T-helper 1 cell treated with Interleukin-12 subunit alpha and Interleukin-12 subunit beta and Interleukin-4 antibody, amounts not matched to agents 30 ng/mL and 1 ng/mL, for 36 hours (primary cell): Measurements from ENCODE around the gene HOXA4. TPM values are rescaled to one million over a fixed set of nuclear protein-coding genes. Genes with fewer than 3 reads are reported as not detected.

Experiments used
- intact Hi-C: fragments of 100-400 bp; cut with micrococcal nuclease; formaldehyde crosslinking; loops from one replicate; pipeline ENCODE4 v1.15.1; 2024
- total RNA-seq: library from RNA; stranded (reverse); gene quantifications from 2 replicates; pipeline ENCODE4 v1.2.3, GENCODE V29; 2022

Gene HOXA4
- total RNA-seq, 1 donor from 2014 or later, result 0.22 TPM

DNA sequence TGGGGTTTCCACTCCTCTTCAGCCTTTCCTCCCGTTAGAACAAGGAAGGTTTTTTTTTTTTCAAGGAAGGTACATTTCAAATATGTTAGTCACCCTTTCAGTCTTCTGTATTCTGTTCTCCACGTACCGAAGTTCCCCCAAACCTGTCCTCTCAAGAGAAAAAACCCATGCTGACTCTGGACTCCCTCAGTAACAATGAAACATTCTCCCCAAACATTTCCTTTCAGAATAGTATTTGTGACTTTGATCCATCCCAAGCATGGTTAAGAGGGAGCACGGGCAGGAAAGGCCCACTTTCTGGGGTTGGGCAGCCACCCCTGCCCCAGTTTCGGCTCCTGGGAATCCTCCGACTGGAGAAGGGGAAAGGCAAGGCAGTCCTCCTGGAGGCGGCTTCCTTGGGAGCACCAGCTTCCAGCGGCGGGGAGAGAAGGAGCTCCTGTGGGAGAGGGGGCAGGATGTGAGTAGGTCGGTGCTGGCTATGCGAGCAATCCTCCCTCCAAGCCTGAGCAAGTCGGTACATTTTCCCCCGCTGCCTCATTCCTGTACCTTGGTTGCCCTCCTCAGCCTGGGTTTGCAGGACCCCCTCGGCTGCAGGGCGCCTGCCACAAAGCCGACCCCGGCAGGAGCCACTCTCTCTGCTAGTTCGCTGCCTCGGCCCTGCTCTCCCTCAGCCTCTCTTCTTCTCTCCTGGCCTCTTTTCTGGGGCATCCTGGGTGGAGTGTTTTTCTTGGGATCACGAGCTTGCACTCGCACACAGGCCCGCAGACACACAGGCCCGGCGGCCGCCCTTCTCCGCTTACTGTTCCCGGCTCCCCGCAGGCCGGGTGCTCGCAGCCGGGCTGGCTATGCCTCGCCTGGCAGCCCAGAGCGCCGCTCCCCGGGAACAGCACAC lies 32.6 kb downstream of the HOXA4 start:
- intact Hi-C loops, result loop anchor here (2.0 to 5.0 kb wide), 5 partner anchors 63 to 1235 kb away; partner anchors contain the start of gene EVX1

GRCh38 chr7:27096768-27097514 lies 33.6 kb downstream of the HOXA4 start:
- intact Hi-C loops, result loop anchor here (1.0 to 5.0 kb wide), 7 partner anchors 33 to 1234 kb away; partner anchors contain the start of genes EVX1 and HOXA4

DNA sequence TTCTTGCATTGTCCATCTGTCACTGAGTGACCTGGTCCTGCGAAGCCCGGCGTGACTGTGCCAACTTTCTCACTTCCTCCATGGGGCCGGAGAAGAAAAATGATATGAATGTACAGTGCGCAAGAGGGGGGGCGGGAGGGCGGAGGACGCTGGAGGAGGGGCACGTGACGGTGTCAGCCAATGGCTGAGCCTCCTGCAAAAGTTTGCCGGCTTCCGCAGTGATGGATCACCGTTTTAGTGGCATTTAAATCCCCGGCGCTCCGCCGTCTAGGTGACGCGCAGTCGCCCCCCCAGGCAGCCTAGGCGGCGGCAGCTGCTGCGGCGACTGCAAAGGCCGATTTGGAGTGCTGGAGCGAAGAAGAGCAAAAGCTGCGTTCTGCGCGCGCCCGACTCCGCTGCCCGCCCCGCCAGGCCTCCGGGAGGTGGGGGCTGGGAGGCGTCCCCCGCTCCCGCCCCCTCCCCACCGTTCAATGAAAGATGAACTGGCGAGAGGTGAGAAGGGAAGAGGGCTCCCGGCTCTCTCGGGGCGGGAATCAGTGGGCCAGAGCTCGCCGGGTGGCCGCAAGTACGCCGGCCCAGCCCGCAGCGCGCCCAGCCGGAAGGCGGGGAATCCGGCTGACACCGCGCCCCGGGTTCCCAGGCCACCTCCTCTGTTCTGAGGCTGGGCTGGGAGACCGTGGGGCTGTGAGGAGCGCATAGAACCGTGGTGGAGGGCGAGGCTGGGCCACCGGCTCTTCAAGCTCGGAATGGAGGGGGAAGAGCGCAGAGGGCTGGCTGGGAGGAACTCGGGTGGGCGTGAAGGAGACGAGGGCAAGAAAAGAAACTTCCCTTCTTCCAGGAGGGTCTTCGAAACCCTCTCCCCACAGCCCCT lies 34.4 kb downstream of the HOXA4 start, which contains the start of gene HOXA1:
TSS of gene HOXA1 (minus strand) at position 104 of the 871 bp plus-strand sequence. CDS start at position 16, 88 bp downstream.
- intact Hi-C loops, result loop anchor here (1.0 to 5.0 kb wide), 8 partner anchors 34 to 1233 kb away; partner anchors contain the start of genes EVX1 and HOXA4

DNA sequence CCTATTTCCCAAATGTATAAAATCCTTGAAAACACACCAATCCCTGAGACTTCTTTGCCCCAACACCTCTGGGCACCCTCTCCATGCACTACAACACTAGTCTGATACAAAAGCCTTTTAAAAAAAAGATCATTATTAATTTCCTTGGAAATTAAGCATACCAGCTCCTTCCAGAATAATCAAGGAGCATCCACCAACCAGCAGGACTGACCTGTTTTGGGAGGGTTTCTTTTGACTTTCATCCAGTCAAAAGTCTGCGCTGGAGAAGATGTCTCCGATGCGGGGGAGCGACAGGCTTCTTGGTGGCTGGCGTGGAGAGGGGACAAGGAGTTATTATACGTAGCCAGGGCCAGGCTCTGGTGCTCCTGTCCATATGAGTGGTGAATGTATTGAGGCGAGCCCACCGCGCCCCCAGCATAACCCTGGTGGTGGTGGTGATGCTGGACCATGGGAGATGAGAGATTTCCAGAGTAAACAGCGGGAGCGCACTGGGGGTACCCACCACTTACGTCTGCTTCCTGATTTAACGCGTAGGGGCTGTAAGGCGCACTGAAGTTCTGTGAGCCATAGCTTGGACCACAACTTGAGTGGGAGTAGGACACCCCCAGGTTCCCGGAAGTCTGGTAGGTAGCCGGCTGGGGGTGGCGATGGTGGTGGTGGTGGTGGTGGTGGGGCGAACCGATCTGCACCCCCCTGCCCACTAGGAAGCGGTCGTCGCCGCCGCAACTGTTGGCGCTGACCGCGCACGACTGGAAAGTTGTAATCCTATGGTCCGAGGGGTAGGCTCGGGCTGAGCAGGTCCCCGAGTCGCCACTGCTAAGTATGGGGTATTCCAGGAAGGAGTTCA lies 35.3 kb downstream of the HOXA4 start:
- intact Hi-C loops, result loop anchor here (2.0 to 5.0 kb wide), 2 partner anchors 56 to 147 kb away; partner anchors contain the start of gene EVX1

- intact Hi-C loops, result loop anchor here (2.0 to 5.0 kb wide), 3 partner anchors 56 to 158 kb away; partner anchors contain the start of gene EVX1
Observed at GRCh38 chr7:27094304-27095049, 36.1 kb downstream of the HOXA4 start.

DNA sequence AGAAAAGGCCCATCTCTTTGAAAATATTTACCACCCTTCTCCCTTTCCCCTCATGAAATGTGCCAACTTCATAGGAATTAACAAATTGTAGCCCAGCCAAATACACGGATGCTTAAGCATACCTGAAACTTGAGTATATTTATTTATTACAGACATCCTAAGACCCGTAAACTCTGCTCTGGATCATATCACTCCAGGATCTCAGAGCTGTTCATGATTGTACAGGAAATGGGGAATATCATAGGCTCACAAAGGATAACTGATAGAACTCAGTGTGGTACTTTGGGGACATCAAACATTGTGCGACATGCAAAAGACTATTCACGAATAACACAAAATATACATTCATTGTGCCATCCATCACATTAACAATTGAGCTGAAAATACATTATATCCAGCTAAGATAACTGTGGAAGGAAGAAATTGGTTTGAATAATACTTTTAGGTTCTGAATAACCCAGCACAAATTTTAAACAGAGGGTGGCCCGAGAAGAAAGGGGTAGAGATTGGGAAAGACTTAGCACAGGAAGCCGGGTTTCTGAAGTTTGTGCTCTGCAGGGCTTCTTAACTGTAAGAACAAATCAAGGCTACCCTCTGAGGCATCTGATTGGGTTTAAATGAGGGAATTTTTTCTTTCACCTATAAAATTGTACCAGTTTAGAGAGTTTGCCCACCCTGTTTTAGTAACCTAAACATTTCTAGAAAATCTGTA lies 37.2 kb downstream of the HOXA4 start:
- intact Hi-C loops, result loop anchor here (5.0 kb wide), 1 partner anchor 159 kb away; no protein-coding TSS in a partner anchor

GRCh38 chr7:27092819-27093110 lies 37.8 kb downstream of the HOXA4 start:
- intact Hi-C loops, result loop anchor here (5.0 kb wide), 1 partner anchor 160 kb away; no protein-coding TSS in a partner anchor

- intact Hi-C loops, result loop anchor here (5.0 kb wide), 1 partner anchor 160 kb away; no protein-coding TSS in a partner anchor
Observed at GRCh38 chr7:27091941-27092818, 38.4 kb downstream of the HOXA4 start.

GRCh38 chr7:27091105-27091504 lies 39.5 kb downstream of the HOXA4 start:
- intact Hi-C loops, result loop anchor here (5.0 kb wide), 1 partner anchor 161 kb away; no protein-coding TSS in a partner anchor

DNA sequence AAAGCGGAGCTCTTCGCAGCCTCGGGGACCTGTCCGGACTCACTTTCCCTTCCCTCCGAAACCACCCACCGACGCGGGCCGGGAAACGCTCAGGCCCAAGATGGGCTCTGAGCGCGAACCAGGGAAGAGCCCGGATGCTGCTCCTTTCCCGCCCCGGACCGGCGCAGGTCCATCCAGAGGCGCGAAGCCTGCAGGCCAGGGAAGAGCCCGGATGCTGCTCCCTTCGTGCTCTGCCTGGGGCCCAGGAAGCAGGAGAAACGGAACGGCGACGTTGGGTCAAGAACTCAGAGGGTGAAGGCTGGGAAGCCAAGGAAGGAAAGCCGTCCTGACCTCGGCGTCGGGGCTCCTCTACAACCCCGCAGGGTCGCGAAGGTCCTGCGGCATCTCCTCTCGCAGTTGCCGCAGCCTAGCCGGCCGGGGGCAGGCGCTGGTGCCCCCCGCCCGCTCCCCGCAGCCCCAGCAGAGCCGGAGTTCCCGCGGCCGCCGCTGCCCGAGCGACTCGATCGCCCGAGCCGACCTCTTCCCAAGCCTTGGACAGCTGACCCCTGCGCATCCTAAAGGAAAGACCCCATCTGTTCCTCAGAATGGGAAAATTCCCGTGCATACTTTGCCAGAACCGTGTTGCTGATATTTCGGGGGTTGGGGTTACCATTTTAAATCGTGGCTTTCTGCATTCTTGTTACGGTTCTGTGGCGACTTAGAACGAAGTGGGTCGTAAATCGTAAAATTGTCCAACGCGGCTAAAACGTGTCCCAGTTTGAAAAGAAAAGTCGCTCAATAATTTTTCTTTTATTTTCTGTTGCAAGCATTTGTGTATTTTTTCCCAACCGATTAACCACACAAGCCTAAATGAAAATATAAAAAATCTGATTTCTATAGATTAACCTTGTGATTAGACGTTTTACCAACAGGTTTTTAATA lies 42.3 kb downstream of the HOXA4 start:
- intact Hi-C loops, result no loop called here

DNA sequence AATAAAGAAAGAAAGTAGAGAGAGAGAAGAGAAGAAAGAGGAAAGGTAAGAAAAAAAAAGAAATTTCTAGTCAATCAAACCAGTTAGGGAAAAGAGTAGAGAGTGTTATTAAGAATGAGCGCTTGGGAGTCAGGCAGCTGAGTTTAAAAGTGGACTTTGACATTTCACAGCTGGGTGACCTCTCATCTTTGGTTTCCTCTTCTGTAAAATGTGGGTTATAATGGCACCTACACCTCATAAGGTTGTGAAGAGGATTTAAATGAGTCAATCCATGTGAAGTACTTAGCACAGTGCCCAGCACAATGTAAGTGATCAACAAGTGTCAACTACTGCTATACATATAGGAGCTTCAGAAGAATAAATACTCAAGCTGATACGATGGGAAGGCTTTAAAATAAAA lies 46.9 kb downstream of the HOXA4 start:
- intact Hi-C loops, result no loop called here

- intact Hi-C loops, result no loop called here
Observed at GRCh38 chr7:27082171-27082570, 48.4 kb downstream of the HOXA4 start.

DNA sequence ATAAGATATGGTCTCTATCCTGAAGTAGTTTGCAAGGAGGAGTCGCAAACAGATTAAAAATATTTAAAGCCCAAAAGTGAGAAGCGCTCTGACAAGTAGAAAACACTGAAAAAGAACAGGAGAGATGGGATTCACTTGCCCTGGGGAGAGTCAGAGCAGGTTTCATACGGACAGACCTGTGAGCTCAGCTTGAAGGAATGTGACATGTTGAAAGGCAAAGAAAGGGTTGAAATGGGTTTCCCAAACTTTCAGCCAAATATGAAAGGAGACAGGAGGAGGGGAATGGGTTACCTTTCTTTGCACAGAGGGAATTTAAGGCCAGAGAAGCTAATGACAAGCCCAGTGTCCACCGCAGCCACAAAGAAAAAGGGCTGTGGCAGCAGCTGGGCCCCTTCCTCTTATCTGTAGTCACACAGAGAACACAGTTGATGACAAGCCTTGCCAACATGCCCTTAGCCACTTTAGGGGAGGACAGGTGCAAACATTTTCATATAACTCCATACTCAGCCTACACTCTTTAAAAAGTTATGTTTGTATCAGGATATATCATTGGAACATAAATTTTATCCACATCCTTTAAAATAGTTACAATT lies 49.6 kb downstream of the HOXA4 start:
- intact Hi-C loops, result no loop called here

GRCh38 chr7:27079234-27079975 lies 51.2 kb downstream of the HOXA4 start:
- intact Hi-C loops, result no loop called here

GRCh38 chr7:27078616-27079233 lies 51.8 kb downstream of the HOXA4 start:
- intact Hi-C loops, result no loop called here
